Duodenal mucosa (tissue), 2 donors: ENCODE results near the gene TRIP6.

Source experiments
- H3K27ac ChIP-seq: one replicate; pipeline ENCODE4 v1.7.0; 2013; ENCODE audit warnings: low read depth, low read length
- H3K27me3 ChIP-seq, 2 donors: one replicate each; pipeline ENCODE4 v1.7.0; 2013; ENCODE audit warnings: low read length in 2 of 2, control low read depth in 1 of 2; ENCODE audit not compliant: insufficient read depth in 2 of 2, control insufficient read depth in 1 of 2
- H3K36me3 ChIP-seq, 2 donors: one replicate each; pipeline ENCODE4 v1.7.0; 2013; ENCODE audit warnings: low read length in 2 of 2, control low read depth in 1 of 2; ENCODE audit not compliant: insufficient read depth in 2 of 2, control insufficient read depth in 1 of 2
- H3K4me1 ChIP-seq, 2 donors: one replicate each; pipeline ENCODE4 v1.7.0; 2013; ENCODE audit warnings: low read length in 2 of 2, control low read depth in 1 of 2; ENCODE audit not compliant: insufficient read depth in 2 of 2, control insufficient read depth in 1 of 2
- H3K4me3 ChIP-seq, 2 donors: one replicate each; pipeline ENCODE4 v1.7.0; 2013; ENCODE audit warnings: low read length in 2 of 2, low read depth in 1 of 2
- H3K9ac ChIP-seq, 2 donors: one replicate each; pipeline ENCODE4 v1.7.0; 2013; ENCODE audit warnings: low read length in 2 of 2, low read depth in 1 of 2
- H3K9me3 ChIP-seq, 2 donors: one replicate each; pipeline ENCODE4 v1.7.0; 2013; ENCODE audit warnings: low read length in 2 of 2, control low read depth in 1 of 2; ENCODE audit not compliant: control insufficient read depth in 1 of 2

Gene TRIP6

DNA sequence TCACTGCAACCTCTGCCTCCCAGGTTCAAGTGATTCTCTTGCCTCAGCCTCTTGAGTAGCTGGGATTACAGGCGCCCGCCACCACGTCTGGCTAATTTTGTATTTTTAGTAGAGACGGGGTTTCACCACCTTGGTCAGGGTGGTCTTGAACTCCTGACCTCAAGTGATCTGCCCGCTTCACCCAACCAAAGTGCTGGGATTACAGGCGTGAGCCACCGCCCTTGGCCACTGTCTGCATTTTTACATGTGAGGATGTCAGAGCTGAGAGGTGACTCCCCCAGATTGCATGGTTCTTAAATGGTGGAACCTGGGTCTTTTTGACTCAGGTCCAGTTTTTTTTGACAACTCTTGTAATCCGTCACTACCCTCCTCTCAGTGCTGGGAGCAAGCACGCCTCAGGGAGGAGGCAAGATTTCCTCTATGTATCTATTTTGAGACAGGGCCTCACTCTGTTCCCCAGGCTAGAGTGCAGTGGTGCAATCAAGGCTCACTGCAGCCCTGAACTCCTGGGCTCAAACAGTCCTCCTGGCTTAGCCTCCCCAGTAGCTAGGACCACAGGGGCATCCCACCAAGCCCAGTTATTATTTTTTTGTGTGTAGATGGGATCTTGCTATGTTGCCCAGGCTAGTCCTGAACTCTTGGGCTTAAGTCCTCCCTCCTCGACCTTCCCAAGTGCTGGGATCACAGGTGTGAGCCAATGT, 6.6 kb downstream of the TRIP6 start:
- no peaks in the 10 kb centered on the region for H3K9me3 ChIP-seq
- no peaks in the 10 kb centered on the region for H3K27me3 ChIP-seq
- no peak overlapping the region for H3K27ac ChIP-seq
- H3K4me3 ChIP-seq, result peak overlapping the region; percentile 79 to 95
- H3K36me3 ChIP-seq, result peaks cover 0 to 20% of the 10 kb centered on the region in 2 donors
- peak overlapping the region in 1 of 2 donors; percentile 81 for H3K9ac ChIP-seq
- peaks cover 20 to 27% of the 10 kb centered on the region in 2 donors for H3K4me1 ChIP-seq

DNA sequence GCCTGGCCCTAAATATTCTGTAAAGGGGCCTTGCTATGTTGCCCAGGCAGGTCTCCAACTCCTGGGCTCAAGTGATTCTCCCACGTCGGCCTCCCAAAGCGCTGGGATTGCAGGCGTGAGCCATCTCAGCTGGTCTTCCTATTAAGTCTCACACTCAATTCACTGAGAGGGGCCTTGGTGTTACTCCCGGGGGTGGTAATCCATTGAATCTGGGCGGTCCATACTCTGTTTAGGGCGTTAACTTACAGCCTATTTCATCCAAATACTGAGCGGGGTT, 7.1 kb downstream of the TRIP6 start:
- peak overlapping the region; percentile 73 to 81 for H3K9ac ChIP-seq
- no peaks in the 10 kb centered on the region for H3K9me3 ChIP-seq
- peaks cover 2 to 20% of the 10 kb centered on the region in 2 donors for H3K36me3 ChIP-seq
- H3K27ac ChIP-seq, result peak overlapping the region; percentile 93
- no peaks in the 10 kb centered on the region for H3K27me3 ChIP-seq
- peak overlapping the region; percentile 79 to 95 for H3K4me3 ChIP-seq
- H3K4me1 ChIP-seq, result peaks cover 20 to 27% of the 10 kb centered on the region in 2 donors

GRCh38 chr7:100874577-100875355, 7.6 kb downstream of the TRIP6 start, which contains the start of gene SRRT:
Gene SRRT (plus strand): TSS chr7:100875103. CDS start chr7:100875591, 488 bp downstream.
- H3K4me1 ChIP-seq, result peaks cover 20 to 27% of the 10 kb centered on the region in 2 donors
- no peaks in the 10 kb centered on the region for H3K27me3 ChIP-seq
- peak within 1 kb of the TSS; percentile 73 to 81 for H3K9ac ChIP-seq
- H3K27ac ChIP-seq, result peak within 1 kb of the TSS; percentile 95
- no peaks in the 10 kb centered on the region for H3K9me3 ChIP-seq
- peaks cover 3 to 21% of the 10 kb centered on the region in 2 donors for H3K36me3 ChIP-seq
- H3K4me3 ChIP-seq, result peak within 1 kb of the TSS; percentile 79 to 95

DNA sequence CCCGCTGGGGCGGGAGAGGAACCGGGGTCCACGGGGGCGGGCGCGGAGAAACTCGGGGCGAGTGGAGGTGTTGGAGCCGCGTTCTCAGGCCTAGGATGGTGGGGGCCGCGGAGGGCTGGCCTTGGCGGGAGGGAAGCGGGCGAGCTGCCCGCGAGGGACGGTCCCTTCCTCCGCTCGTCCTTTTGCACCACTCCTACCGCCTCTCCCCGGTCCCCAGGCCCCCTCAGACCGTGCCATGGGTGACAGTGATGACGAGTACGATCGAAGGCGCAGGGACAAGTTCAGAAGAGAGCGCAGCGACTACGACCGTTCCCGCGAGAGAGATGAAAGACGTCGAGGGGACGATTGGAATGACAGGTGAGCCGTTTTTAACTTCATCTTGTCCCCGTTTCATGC, 8.2 kb downstream of the TRIP6 start:
- Histone ChIP-seq H3K9me3 (no peaks in the 10 kb centered on the region), H3K36me3 (peaks cover 3 to 22% of the 10 kb centered on the region in 2 donors), H3K4me1 (peaks cover 20 to 27% of the 10 kb centered on the region in 2 donors), H3K27me3 (no peaks in the 10 kb centered on the region), H3K4me3 (peak overlapping the region; percentile 79 to 95), H3K27ac (peak overlapping the region; percentile 95), H3K9ac (peak overlapping the region; percentile 73 to 81)

- no peak overlapping the region for H3K27ac ChIP-seq
- H3K36me3 ChIP-seq, result peaks cover 17 to 34% of the 10 kb centered on the region in 2 donors
- no peak overlapping the region for H3K9ac ChIP-seq
Observed at GRCh38 chr7:100878013-100878412, 10.8 kb downstream of the TRIP6 start.

DNA sequence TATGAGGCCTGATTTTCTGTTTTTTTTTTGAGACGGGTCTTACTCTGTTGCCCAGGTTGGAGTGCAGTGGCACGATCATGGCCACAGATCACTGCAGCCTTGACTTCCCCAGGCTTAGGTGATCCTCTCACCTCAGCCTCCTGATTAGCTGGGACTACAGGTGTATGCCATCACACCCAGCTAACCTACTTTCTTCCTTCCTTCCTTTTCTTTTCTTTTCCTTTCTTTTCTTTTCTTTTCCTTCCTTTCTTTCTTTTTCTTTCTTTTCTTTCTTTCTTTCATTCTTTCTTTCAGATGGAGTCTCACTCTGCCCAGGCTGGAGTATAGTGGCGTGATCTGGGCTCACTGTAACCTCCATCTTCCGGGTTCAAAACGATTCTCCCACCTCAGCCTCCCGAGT, 11.5 kb downstream of the TRIP6 start:
- H3K27ac ChIP-seq, result no peak overlapping the region
- H3K4me3 ChIP-seq, result no peak overlapping the region
- peaks cover 24 to 41% of the 10 kb centered on the region in 2 donors for H3K36me3 ChIP-seq
- peaks cover 20 to 26% of the 10 kb centered on the region in 2 donors for H3K4me1 ChIP-seq
- H3K9ac ChIP-seq, result no peak overlapping the region
- H3K27me3 ChIP-seq, result no peaks in the 10 kb centered on the region
- no peaks in the 10 kb centered on the region for H3K9me3 ChIP-seq

More at GRCh38 chr7:100878013-100878412, 10.8 kb downstream of the TRIP6 start:
- no peak overlapping the region for H3K4me3 ChIP-seq
- no peaks in the 10 kb centered on the region for H3K9me3 ChIP-seq
- H3K4me1 ChIP-seq, result peaks cover 20 to 27% of the 10 kb centered on the region in 2 donors
- H3K27me3 ChIP-seq, result no peaks in the 10 kb centered on the region

- no peaks in the 10 kb centered on the region for H3K27me3 ChIP-seq
- H3K36me3 ChIP-seq, result peaks cover 27 to 51% of the 10 kb centered on the region in 2 donors
- no peak overlapping the region for H3K27ac ChIP-seq
- H3K9me3 ChIP-seq, result no peaks in the 10 kb centered on the region
- H3K4me1 ChIP-seq, result peaks cover 14 to 17% of the 10 kb centered on the region in 2 donors
- no peak overlapping the region for H3K4me3 ChIP-seq
- no peak overlapping the region for H3K9ac ChIP-seq
Observed at GRCh38 chr7:100879685-100880261, 12.6 kb downstream of the TRIP6 start.

DNA sequence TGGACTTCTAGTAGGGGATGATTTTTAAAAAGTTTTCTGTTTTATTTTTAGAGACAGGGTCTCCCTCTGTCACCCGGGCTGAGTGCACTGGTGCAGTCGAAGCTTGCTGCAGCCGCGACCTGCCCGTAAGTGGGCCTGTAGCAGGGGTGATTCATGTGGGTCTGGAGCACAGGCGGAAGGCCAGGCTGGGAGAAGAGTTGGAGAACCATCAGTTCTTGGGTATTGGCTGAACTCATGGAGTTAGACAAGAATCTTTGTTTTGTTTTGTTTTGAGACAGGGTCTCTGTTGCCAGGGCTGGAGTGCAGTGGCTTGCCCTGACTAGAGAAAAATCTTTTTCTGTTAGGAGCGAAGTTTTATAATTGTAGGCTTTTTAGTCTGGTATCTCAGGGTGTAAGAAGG, 13.5 kb downstream of the TRIP6 start:
- no peak overlapping the region for H3K4me3 ChIP-seq
- no peak overlapping the region for H3K27ac ChIP-seq
- no peaks in the 10 kb centered on the region for H3K27me3 ChIP-seq
- H3K9ac ChIP-seq, result no peak overlapping the region
- peaks cover 36 to 59% of the 10 kb centered on the region in 2 donors for H3K36me3 ChIP-seq
- no peaks in the 10 kb centered on the region for H3K9me3 ChIP-seq
- H3K4me1 ChIP-seq, result peaks cover 13 to 16% of the 10 kb centered on the region in 2 donors

DNA sequence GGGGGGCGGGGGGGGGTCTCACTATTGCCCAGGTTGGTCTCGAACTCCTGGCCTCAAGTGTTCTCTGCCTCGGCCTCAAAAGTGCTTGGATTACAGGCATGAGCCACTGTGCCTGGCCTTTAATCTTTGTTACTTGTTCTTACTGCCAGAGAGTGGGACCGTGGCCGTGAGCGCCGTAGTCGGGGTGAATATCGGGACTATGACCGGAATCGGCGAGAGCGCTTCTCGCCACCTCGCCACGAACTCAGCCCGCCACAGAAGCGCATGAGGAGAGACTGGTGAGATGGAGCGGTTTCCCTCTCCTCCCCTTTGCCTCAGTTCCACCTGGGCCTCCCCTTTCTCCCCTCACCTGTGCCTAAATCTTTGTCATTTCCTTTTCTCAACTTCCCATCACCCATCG, 13.9 kb downstream of the TRIP6 start:
- Histone ChIP-seq H3K36me3 (peaks cover 41 to 64% of the 10 kb centered on the region in 2 donors), H3K27me3 (no peaks in the 10 kb centered on the region), H3K9me3 (no peaks in the 10 kb centered on the region), H3K9ac (no peak overlapping the region), H3K4me3 (no peak overlapping the region), H3K4me1 (peaks cover 8 to 11% of the 10 kb centered on the region in 2 donors), H3K27ac (no peak overlapping the region)

- H3K9me3 ChIP-seq, result no peaks in the 10 kb centered on the region
- H3K9ac ChIP-seq, result no peak overlapping the region
- H3K4me3 ChIP-seq, result no peak overlapping the region
- H3K27me3 ChIP-seq, result no peaks in the 10 kb centered on the region
- H3K4me1 ChIP-seq, result peaks cover 3 to 5% of the 10 kb centered on the region in 2 donors
- H3K36me3 ChIP-seq, result peaks cover 47 to 72% of the 10 kb centered on the region in 2 donors
- no peak overlapping the region for H3K27ac ChIP-seq
Observed at GRCh38 chr7:100882201-100882600, 15.0 kb downstream of the TRIP6 start.
